Activated CD8-positive, alpha-beta memory T cell treated with anti-CD3 and anti-CD28 coated beads for 24 hours (primary cell): ENCODE data around the gene SOX8.

Source experiments
- DNase-seq: peaks from one replicate; pipeline ENCODE4 v3.0.0-alpha.2; 2020

SOX8 gene

GRCh38 chr16:988471-989353, 7.1 kb downstream of the SOX8 start:
- DNase-seq, result no peak

- DNase-seq, result no peak
These were observed 7.8 kb downstream of the SOX8 start for GRCh38 chr16:989354-989814.

GRCh38 chr16:990516-991291, 9.1 kb downstream of the SOX8 start:
- no peak for DNase-seq

GRCh38 chr16:991345-991744, 9.8 kb downstream of the SOX8 start:
- no peak for DNase-seq

GRCh38 chr16:991773-992172, 10.2 kb downstream of the SOX8 start:
- DNase-seq, result no peak

- DNase-seq, result no peak
These were observed 12.2 kb downstream of the SOX8 start for GRCh38 chr16:993731-994130.

GRCh38 chr16:995087-995486, 13.5 kb downstream of the SOX8 start:
- DNase-seq, result no peak

GRCh38 chr16:995783-996182, 14.2 kb downstream of the SOX8 start:
- no peak for DNase-seq

GRCh38 chr16:996681-997080, 15.1 kb downstream of the SOX8 start:
- DNase-seq, result no peak

- DNase-seq, result peak; percentile 78
These were observed 16.0 kb downstream of the SOX8 start for GRCh38 chr16:997440-998051.

GRCh38 chr16:998211-998610, 16.6 kb downstream of the SOX8 start:
- no peak for DNase-seq

- DNase-seq, result no peak
These were observed 17.0 kb downstream of the SOX8 start for GRCh38 chr16:998615-999014.

GRCh38 chr16:999677-1000076, 18.1 kb downstream of the SOX8 start:
- no peak for DNase-seq

- no peak for DNase-seq
These were observed 19.0 kb downstream of the SOX8 start for GRCh38 chr16:1000608-1001007.

- no peak for DNase-seq
These were observed 19.5 kb downstream of the SOX8 start for GRCh38 chr16:1001096-1001495.

- peak; percentile 90 for DNase-seq
These were observed 21.0 kb downstream of the SOX8 start for GRCh38 chr16:1002399-1003166.

- peak; percentile 83 for DNase-seq
These were observed 22.1 kb downstream of the SOX8 start for GRCh38 chr16:1003391-1004347.

- no peak for DNase-seq
These were observed 23.7 kb downstream of the SOX8 start for GRCh38 chr16:1005286-1005685.

- no peak for DNase-seq
These were observed 25.2 kb downstream of the SOX8 start for GRCh38 chr16:1006781-1007180.

GRCh38 chr16:1007284-1007850, 25.8 kb downstream of the SOX8 start:
- DNase-seq, result no peak

GRCh38 chr16:1008085-1008484, 26.5 kb downstream of the SOX8 start:
- no peak for DNase-seq
